GM18909 (cell line): ENCODE results near the gene TRMT1L.

Experiments
- ATAC-seq: cut with Tn5 transposase; IDR thresholded peaks from one replicate; pipeline ENCODE4 v1.9.1; 2021; ENCODE audit warnings: mild to moderate bottlenecking; ENCODE audit not compliant: unreplicated experiment, poor library complexity

Gene TRMT1L

DNA sequence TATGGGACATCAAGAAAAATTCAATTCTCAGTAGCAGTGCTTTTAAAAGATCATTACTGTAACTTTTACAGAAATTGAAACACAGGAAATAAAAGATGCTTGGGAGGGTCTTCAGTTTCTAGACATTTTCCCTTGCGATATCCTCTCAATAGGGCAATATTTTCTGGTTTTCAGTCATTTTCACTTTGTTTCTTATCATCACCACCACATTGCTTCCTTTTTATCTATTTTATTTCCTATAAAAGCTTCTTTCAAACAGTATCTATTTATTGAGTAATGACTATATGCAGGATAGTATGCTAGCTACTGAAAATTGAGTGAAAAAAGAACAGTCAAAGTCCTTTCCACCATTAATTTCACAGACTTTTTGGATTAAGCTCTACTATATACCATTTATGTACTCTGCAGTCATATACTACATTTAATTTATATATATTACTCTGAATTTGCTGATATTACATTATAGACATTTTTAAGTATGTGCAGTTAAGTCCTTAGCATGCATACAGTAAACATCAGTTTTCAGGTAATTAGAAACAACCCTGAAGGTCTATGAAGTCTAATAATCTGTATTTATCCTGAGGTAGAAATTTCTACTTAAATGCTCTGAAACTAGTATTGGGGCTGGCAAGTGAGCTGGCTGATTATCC, 18.7 kb downstream of the TRMT1L start:
- no peak for ATAC-seq

DNA sequence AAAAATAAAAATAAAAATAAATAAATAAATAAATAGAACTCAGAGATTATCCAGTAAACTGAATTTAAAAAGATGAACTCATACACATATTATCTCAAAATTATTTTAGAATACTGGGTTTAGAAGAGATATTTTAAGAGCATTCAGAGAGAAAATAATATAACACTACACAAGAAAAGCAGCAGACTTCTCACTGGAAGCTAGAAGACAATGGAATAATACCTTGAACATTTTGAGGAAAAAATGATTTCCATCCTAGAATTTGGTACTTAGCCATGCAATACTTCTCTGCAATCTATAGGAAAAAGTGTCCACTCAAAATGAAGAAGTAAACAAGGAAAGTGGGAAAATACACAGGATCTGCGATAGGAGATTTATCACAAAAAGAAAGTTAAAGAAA, 24.2 kb downstream of the TRMT1L start:
- no peak for ATAC-seq

DNA sequence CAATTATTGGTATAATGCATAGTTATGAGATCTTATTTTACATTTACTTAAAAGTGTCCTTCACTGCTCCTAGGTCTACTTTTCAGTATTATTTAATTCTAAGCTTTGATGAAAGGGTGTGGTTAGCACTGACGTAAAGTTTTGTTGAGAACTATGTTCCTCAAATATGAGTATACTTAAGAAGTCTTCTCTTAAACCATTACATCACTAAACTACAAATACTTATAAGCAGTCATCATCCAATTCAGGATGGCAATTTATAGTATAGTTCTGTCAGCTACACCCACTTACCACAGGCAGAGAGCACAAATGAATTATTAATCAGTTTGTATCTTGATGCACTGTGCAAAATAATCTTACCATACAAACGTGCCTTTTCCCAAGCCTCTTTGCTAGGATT, 27.0 kb downstream of the TRMT1L start:
- no peak for ATAC-seq

DNA sequence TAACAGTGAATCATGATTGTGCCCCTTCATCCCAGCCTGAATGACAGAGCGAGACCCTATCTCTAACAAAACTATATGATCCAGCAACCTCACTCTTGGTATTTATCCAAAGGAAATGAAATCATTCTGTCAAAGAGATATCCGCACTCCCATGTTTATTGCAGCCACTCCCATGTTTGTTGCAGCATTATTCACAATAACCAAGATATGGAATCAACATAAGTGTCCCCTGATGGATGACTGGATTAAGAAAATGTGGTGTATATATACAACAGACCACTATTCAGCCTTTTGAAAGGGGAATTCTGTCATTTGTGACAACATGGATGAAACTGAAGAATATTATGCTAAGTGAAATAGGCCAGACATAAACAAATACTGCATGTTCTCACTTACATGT, 44.4 kb downstream of the TRMT1L start:
- no peak for ATAC-seq

DNA sequence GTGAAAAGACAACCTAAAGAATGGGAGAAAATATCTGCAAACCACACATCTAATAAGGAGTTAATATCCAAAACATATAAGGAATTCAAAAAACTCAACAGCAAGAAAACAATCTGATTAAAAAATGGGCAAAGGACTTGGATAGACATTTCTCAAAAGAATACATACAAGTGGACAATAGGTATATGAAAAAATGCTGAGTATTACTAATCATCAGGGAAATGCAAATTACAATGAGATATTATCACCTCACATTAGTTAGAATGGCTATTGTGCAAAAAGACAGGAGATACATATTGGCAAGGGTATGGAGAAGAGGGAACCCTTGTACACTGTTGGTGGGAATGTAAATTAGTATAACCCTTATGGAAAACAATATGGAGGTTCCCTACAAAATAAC, 44.9 kb downstream of the TRMT1L start:
- ATAC-seq, result no peak

- no peak for ATAC-seq
Observed at GRCh38 chr1:185110145-185110544, 46.6 kb downstream of the TRMT1L start.

GRCh38 chr1:185108321-185108720, 48.4 kb downstream of the TRMT1L start:
- no peak for ATAC-seq

- ATAC-seq, result no peak
Observed at GRCh38 chr1:185105121-185105520, 51.6 kb downstream of the TRMT1L start.

DNA sequence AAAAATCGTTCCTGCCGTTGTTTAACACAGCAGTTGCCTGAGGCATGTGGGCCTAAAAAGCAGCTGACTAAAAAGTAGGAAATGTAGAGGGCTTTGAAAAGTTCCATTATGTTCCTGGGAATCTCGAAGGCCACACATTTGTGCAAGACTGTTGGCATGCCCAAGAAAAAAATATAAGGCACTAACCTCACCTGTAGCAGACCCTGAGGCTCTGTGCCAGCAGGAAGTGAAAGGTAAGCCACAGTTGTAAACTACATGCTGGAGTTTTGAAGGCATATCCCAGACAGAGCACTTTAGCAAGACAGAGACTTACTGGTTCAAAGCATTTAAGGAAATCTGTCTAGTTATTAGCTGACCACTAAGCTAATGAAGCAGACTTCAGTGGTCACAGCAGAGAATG, 52.7 kb downstream of the TRMT1L start:
- ATAC-seq, result no peak

DNA sequence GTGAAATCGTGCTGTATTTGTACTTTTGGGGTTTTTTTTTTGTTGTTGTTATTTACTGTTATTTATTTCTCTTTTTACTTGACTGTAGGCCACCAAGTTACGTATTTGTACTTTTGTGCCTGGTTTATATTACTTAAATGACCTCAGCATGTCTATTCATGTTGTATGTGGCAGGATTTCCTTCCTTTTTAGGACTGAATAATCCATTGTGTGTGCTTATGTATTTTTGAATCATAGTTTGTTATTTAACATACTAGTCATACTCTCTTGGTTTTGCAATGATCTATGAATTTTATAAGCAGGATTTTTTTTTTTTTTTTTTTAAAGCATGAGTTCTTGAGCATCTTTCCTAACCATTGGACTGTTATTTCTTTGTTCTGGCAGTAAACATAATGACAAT, 60.2 kb downstream of the TRMT1L start:
- no peak for ATAC-seq

- ATAC-seq, result no peak
Observed at GRCh38 chr1:185094761-185095160, 62.0 kb downstream of the TRMT1L start.

DNA sequence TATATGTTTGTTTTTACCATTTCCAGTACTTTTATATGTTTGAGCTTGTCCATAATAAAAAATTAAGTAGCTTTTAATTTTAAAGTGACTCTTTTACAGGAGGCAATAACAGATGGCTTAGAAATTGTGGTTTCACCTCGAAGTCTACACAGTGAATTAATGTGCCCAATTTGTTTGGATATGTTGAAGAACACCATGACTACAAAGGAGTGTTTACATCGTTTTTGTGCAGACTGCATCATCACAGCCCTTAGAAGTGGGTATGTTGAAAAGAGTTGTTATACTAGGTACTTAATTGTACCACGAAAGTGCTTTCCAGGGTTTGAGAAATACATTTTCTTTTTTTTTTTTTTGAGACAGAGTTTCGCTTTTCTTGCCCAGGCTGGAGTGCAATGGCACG, 65.3 kb downstream of the TRMT1L start:
- no peak for ATAC-seq

GRCh38 chr1:185087746-185088145, 69.0 kb downstream of the TRMT1L start:
- no peak for ATAC-seq

DNA sequence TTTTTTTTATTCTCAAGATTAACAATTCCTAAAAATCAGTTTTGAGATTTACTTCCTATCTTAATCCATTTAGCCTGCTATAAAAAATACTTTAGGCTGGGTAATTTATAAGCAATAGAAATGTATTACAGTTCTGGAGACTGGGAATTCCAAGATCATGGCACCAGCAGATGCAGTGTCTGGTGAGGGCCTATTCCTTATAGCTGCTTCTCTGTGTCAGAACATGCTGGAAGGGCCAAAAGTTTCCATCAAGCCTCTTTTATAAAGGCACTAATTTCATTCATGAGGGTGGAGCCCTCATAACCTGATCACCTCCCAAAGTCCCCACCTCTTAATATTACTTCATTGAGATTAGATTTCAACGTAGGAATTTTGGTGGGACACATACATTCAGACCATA, 69.7 kb downstream of the TRMT1L start:
- ATAC-seq, result no peak

GRCh38 chr1:185083818-185084217, 72.9 kb downstream of the TRMT1L start:
- no peak for ATAC-seq

DNA sequence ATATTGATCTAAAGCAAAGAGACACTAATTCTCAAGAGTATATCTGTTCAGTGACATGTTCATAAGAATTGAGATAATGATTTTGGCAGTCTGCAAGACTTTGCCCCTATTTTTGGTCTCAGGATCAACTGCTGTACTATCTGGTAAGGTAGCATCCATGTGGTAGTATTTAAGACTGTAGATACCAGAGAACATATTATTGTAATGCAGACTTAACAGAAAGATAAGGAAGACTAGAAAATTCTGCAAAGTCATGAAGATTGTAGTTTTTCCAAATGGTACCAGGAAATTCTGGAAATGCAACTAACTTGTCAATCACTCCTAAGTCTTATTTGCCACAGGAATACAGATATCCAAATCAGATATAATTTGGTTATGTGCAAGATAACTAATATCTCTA, 76.3 kb downstream of the TRMT1L start:
- ATAC-seq, result no peak

- no peak for ATAC-seq
Observed at GRCh38 chr1:185077374-185077773, 79.4 kb downstream of the TRMT1L start.

DNA sequence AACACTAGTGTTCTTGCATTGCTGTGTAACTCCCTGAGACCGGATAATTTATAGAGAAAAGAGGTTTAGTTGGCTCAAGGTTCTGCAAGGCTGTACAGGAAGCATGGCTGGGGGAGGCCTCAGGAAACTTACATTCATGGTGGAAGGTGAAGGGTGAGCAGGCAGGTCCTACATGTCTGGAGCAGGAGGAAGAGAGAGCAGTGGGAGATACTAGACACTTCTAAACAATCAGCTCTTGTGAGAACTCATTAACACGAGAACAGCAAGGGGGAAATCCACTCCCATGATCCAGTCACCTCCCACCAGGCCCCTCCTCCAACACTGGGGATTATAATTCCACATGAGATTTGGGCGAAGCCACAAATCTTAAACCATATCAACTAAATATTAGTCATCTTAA, 81.3 kb downstream of the TRMT1L start:
- no peak for ATAC-seq

DNA sequence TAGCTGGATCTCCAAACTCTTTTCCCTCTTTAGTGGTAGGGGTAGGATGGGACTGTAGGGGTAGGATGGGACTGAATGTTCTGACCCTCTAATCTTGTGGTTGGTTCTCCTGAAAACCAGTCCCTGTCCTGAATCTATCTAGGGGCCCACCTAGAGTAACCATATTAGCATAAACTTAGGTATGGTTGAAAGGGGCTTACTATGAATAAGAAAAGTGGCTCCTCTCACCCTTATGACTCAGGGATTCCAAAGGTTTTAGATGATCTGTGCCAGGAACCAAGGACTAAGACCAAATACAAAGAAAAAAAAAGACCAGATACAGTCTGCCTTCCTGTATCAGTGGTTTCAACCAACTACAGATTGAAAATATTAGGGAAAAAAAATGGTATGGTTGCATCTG, 82.4 kb downstream of the TRMT1L start:
- no peak for ATAC-seq

DNA sequence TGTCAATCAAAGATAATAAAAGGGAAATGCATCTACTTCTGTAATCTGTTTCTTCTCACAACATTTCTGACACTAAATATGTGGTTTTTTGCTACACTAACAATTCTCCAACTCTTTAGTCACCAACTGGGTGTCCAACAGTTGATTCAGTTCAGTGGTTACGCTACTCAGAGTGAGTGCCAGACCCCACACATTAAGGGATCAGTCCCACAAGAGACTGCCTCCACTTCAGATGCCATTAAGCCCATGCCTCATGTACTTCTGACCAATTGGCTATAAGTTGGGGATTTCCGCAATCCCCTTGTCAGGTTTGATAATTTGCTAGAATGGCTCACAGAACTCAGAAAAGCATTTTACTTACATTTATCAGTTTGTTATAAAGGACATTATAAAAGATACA, 83.0 kb downstream of the TRMT1L start:
- ATAC-seq, result no peak

GRCh38 chr1:185070051-185070450, 86.7 kb downstream of the TRMT1L start:
- ATAC-seq, result no peak

DNA sequence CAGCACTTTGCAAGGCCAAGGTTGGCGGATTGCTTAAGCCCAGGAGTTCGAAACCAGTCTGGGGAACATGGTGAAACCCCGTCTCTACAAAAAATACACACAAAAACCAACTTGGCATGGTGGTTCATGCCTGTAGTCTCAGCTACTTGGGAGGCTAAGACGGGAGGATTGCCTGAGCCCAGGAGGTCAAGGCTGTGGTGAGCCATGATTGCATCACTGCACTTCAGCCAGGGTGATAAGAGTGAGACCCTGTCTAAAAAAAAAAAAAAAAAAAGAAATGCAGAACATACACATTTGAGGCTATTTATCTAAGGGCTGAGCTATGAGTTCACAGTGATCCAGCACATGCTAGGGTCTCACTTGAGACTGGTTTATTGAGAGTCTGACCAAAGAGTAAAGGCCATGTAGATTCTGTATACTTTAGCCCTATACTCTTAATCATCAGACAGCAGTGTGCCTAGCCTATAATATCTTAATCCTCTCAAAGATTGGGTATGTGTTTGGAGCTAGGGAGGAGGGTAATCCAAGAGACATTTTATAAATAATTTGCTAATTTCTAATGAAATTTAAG, 87.5 kb downstream of the TRMT1L start:
- no peak for ATAC-seq

GRCh38 chr1:185068341-185068740, 88.4 kb downstream of the TRMT1L start:
- no peak for ATAC-seq
